Panc1 (cell line): ENCODE data around the gene MACROD1. TPM values are rescaled to one million over a fixed set of nuclear protein-coding genes. Genes with fewer than 3 reads are reported as not detected.

Experiments
- ATAC-seq: fragments of 200-7000 bp; cut with Tn5 transposase; 2 replicates; pipeline ENCODE4 v1.9.1; 2020; ENCODE audit warnings: mild to moderate bottlenecking, moderate library complexity
- BruUV-seq: library from RNA; stranded (reverse); fragments of 400-500 nt; replicated peaks from 2 replicates; lab custom pipeline; 2021; lab: Mats Ljungman, UMichigan
- CTCF ChIA-PET: fragments of 300-600 bp; sonication (Branson Sonifier 250); formaldehyde crosslinking; loops from one replicate; lab custom pipeline; 2022; ENCODE audit warnings: antibody characterized with exemption; lab: Charles Lee
- POLR2A ChIA-PET: fragments of 300-600 bp; sonication (Branson Sonifier 250); formaldehyde crosslinking; loops from one replicate; lab custom pipeline; 2022; ENCODE audit warnings: antibody characterized with exemption; lab: Charles Lee
- DNase-seq: peaks from one replicate; pipeline ENCODE4 v3.0.0-alpha.2; 2010; ENCODE audit warnings: low read depth, low spot score
- H3K27ac ChIP-seq: 2 replicates; pipeline ENCODE4 v1.5.1; 2011; ENCODE audit warnings: mild to moderate bottlenecking, low read length, inconsistent platforms
- H3K27me3 ChIP-seq: fragments of 200-500 bp; sonication (Bioruptor generic); 2 replicates; pipeline ENCODE4 v1.6.0; 2014; ENCODE audit warnings: low read length, inconsistent platforms; ENCODE audit not compliant: control insufficient read depth, insufficient read depth
- H3K36me3 ChIP-seq: fragments of 200-500 bp; sonication (Bioruptor generic); 2 replicates; pipeline ENCODE4 v1.5.1; 2014; ENCODE audit warnings: inconsistent platforms, mild to moderate bottlenecking, low read length, moderate library complexity; ENCODE audit not compliant: control insufficient read depth, insufficient read depth
- H3K4me1 ChIP-seq: 2 replicates; pipeline ENCODE4 v1.5.1; 2011; ENCODE audit warnings: inconsistent platforms, mild to moderate bottlenecking, low read length, moderate library complexity; ENCODE audit not compliant: control insufficient read depth, insufficient read depth
- H3K4me3 ChIP-seq, 2 experiments: 2 replicates each; pipeline ENCODE4 v1.5.1; 2011 to 2012; ENCODE audit warnings: low read depth in 2 of 2, low read length in 2 of 2, mild to moderate bottlenecking in 2 of 2, inconsistent platforms in 1 of 2, moderate library complexity in 1 of 2
- H3K9me3 ChIP-seq: fragments of 200-500 bp; sonication (Bioruptor generic); 2 replicates; pipeline ENCODE4 v1.5.1; 2014; ENCODE audit warnings: low read depth, mild to moderate bottlenecking, inconsistent platforms, low read length, moderate library complexity; ENCODE audit not compliant: control insufficient read depth, insufficient read depth
- CTCF ChIP-seq: fragments of 450-650 bp; IDR thresholded peaks from 2 replicates; pipeline ENCODE4 v1.5.1; 2017; ENCODE audit warnings: mild to moderate bottlenecking
- POLR2AphosphoS5 ChIP-seq: IDR thresholded peaks from 2 replicates; pipeline ENCODE4 v1.6.1; 2012; ENCODE audit warnings: mild to moderate bottlenecking, low read depth, low read length, moderate library complexity
- REST ChIP-seq, 2 experiments: IDR thresholded peaks; 2 replicates each; pipeline ENCODE4 v1.6.1; 2011 to 2012; ENCODE audit warnings: low read depth in 2 of 2, control low read depth in 1 of 2, low read length in 1 of 2, mild to moderate bottlenecking in 1 of 2, moderate library complexity in 1 of 2; ENCODE audit not compliant: insufficient read depth in 1 of 2
- SIN3A ChIP-seq: IDR thresholded peaks from 2 replicates; pipeline ENCODE4 v1.6.1; 2012; ENCODE audit warnings: low read depth, mild to moderate bottlenecking, low read length, moderate library complexity, borderline replicate concordance; ENCODE audit not compliant: insufficient read depth
- TCF7L2 ChIP-seq: IDR thresholded peaks from 2 replicates; pipeline ENCODE4 v1.6.1; 2011; ENCODE audit warnings: mild to moderate bottlenecking, low read depth, low read length, inconsistent platforms
- in situ Hi-C: cut with HindIII; loops from 2 replicates; pipeline ENCODE4 v1.10.0; 2016; ENCODE audit warnings: low sequenced_read_pairs, low pct_unique_long_range_greater_than_20kb
- intact Hi-C: fragments of 100-400 bp; cut with micrococcal nuclease; formaldehyde crosslinking; loops from one replicate; pipeline ENCODE4 v1.10.0; 2022; ENCODE audit not compliant: unreplicated experiment
- total RNA-seq: library from RNA; stranded (reverse); gene quantifications from one replicate; pipeline ENCODE4 v1.2.1, GENCODE V29; 2021; ENCODE audit not compliant: unreplicated experiment

MACROD1 gene
- total RNA-seq, 1 experiment from 2014 or later = 16.8 TPM

GRCh38 chr11:64019106-64020037 is 146.5 kb downstream of the MACROD1 start:
- Histone ChIP-seq H3K9me3 (no peaks in the 10 kb centered on the region), H3K36me3 (no peaks in the 10 kb centered on the region), H3K27ac (no peak overlapping the region), H3K27me3 (no peaks in the 10 kb centered on the region), H3K4me3 (no peak overlapping the region), H3K4me1 (peaks cover 14% of the 10 kb centered on the region)
- in situ Hi-C loops (no loop called here), intact Hi-C loops (no loop called here)
- ATAC-seq = no peak
- BruUV-seq = no TSS peak
- TF ChIP-seq SIN3A (no peak), REST (IDR thresholded peaks at IDR 0.05; ENCODE audit: insufficient read depth in 1 of 2, low read depth in 2 of 2, low read length in 1 of 2) (peak in 1 of 2 experiments; percentile 67; a peak in 1 of 4 replicates), TCF7L2 (no peak)
- CTCF ChIA-PET = no interaction called here
- POLR2A ChIA-PET = no interaction called here
- no peak for DNase-seq

DNA sequence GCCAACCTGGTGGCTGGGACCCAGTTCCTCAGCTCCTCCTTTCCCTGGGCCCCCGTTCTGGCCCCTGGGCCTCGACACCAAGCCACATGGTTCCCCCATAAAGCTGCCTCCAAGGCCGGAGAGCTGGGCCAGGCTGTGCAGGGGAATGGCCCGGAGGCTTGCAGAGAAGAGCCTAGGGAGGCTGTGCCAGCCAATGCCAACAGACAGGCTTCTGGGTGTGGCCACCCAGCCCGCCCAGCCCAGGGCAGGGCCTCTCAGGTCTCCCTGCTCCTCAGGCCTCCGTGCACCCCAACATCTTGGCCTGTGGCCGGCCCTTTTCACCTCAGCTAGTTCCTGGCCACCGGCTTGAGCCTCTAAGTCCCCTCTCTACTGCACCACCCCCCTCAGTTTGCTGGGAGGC is 147.6 kb downstream of the MACROD1 start:
- BruUV-seq = no TSS peak
- H3K4me3 ChIP-seq = no peak overlapping the region
- ChIA-PET POLR2A (no interaction called here), CTCF (no interaction called here)
- intact Hi-C loops (no loop called here), in situ Hi-C loops (no loop called here)
- no peaks in the 10 kb centered on the region for H3K27me3 ChIP-seq
- no peaks in the 10 kb centered on the region for H3K36me3 ChIP-seq
- H3K27ac ChIP-seq = no peak overlapping the region
- no peak for TF ChIP-seq SIN3A
- TF ChIP-seq CTCF = no peak
- no peak for TF ChIP-seq TCF7L2
- no peak for TF ChIP-seq REST (IDR thresholded peaks at IDR 0.05; ENCODE audit: insufficient read depth in 1 of 2, low read depth in 2 of 2, low read length in 1 of 2)
- TF ChIP-seq POLR2AphosphoS5 = no peak
- peaks cover 14% of the 10 kb centered on the region; the same call in 1 of the 2 replicates for H3K4me1 ChIP-seq
- ATAC-seq (peak; percentile 25; the same call in 1 of the 2 replicates), DNase-seq (no peak)
- H3K9me3 ChIP-seq = no peaks in the 10 kb centered on the region
